ENCODE data around the gene TRIM59.
"Not testable (repeated sequence)": the region's sequence is repeated elsewhere in the genome, so short reads cannot be mapped to it uniquely, and the experiment has no call there.

Gene TRIM59

DNA sequence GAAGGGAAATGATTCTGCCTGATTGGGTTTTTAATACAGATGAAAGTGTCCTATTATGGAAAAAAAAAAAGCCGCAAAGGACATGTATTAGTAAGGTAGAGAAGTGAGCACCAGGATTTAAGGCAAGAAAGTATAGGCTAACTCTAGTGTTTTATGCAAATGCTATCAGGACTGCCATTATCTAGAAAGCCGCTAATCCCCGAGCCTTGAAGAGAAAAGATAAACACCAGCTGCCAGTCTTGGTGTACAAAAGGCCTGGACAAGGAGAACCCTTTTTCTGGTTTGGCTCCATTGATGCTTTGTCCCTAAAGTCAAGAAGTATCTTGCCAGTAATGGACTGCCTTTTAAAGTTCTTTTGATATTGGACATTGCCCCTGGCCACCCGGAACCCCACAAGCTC lies 8.6 kb upstream of the TRIM59 start:
- DNase-seq (ENCODE audit: low read depth in 2 of 2), result no peak

GRCh38 chr3:160455846-160456245 lies 6.3 kb upstream of the TRIM59 start:
- DNase-seq (ENCODE audit: low read depth in 2 of 2), result no peak

DNA sequence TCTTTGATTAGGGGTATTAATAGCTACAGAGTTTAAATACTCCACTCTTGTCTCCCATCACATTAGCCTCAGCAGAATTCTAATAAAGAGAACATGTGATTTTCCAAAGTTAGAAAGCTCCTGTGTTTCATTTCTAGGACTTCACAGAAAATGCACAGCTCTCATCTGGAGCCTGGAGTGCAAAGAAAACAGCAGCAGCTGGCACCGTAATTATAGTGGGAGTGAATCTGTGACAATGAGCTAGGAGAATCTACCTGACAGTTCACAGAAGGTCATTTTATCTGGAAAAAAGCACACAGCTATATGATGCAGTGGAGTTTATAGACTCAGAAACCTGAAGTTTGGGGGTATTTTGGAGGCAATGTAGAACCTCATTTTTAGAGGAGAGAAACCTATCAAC lies 5.4 kb upstream of the TRIM59 start:
- DNase-seq (ENCODE audit: low read depth in 2 of 2), result no peak

GRCh38 chr3:160452251-160452650 lies 2.7 kb upstream of the TRIM59 start:
- not testable (repeated sequence) for DNase-seq (ENCODE audit: low read depth in 2 of 2)

- no peak for DNase-seq (ENCODE audit: low read depth in 2 of 2)
Observed at GRCh38 chr3:160451602-160452001, 2.0 kb upstream of the TRIM59 start.

DNA sequence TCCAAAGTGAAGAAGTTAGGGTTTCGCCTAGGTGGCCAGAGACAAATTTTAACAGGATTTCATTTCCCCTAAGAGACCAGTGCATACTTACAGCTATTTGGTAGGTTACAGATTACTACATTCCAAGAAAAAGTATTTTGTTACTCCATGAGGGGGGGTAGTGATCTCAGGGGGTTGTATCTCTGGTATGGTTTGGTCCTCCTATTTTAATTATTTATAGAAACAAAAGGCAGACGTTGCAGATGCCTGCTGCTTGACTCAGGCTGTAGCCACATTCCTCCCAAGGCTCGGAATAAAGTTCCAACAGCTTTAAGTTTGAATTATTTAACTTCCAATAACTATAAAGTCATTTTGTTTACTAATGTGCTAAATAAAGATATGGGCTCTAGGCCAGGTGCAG lies 1.3 kb upstream of the TRIM59 start:
- DNase-seq (ENCODE audit: low read depth in 2 of 2), result no peak

DNA sequence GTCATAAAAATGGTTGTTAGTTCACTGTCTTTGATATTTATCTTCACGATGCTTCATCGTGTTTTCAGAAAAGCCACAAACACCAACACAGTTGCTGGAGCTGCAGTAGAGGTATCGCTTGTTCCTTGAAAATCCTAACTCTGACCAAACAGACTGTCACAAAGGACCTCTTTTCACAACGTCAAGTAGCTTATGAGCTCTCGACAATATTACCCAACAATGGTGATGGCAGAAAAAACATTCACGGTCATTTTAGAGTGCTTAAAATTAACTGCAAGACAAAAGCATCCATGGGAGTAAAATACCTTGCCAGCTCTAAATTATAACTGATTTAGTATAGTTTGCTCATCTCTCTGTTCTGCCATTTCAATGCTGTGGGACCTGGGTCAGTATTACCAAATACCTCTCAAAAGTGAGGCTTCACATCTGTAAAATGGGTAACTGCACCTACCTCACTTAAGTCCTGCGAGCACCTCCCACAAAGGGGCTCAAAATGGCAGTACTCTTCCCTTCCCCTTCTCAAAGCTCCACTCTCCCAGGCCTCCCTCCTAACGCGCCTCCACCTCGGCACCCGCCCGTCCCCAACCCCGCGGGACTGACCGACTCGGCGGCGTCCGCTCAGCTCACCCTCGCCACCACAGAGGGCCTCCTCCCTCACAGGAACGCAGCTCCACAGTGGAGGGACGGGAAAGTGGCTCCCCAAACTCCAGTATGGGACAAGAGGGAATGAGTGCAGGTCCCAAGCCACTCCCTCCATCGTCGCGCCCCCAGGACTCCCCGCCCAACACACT lies 546 bp downstream of the TRIM59 start:
- peak in 1 of 2 donors; percentile 31 for DNase-seq (ENCODE audit: low read depth in 2 of 2)

DNA sequence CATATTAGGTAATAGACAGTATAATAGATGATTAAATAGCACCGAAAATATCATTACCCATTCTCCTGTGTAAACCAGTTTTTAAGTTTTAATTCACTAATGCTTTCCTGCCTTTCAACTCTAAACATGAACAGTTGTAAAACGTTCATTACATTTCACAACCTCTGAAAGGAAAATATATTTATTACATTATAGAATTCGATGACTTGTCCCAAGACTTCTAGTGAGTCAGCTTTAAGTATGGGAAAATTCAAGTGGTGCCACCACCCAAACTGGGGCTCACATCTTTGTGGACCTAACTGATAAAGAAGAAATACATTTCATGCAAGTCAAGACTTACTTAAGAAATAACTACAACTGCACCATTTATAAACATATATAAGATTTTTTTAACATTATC lies 2.0 kb downstream of the TRIM59 start:
- DNase-seq (ENCODE audit: low read depth in 2 of 2), result no peak

DNA sequence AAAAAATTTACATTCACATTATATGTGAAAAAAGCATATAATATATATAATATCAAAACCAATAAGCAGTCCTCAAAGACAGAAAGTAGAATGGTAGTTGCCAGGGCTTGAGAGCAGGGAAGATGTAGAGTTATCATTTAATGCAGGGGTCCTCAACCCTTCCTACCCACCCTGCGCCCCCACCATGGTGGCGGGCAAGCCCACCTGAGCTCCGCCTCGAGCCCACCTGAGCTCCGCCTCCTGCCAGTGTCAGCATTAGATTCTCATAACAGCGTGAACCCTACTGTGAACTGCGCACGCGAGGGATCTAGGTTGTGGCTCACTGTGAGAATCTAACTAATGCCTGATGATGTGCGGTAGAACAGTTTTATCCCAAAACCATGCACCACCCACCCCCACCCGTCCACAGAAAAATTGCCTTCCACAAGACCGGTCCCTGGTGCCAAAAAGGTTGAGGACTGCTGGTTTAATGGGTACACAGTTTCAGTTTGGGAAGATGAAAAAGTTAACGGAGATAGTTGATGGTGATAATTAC lies 3.0 kb downstream of the TRIM59 start:
- no peak for DNase-seq (ENCODE audit: low read depth in 2 of 2)

DNA sequence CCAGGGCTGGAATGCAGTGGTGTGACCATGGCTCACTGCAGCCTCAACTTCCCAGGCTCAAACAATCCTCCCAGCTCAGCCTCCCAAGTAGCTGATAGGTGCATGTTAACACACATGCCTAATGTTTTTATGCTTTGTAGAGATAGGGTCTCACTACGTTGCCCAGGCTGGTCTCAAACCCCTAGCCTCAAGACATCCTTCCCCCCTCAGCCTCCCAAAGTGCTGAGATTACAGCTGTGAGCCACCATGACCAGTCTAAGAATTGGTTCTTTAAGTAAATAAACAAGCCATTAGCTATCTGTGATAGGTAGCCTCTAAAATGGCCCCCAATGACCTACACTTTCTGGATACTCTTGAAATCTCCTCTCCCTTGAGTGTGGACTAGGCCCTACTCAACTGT lies 3.7 kb downstream of the TRIM59 start:
- DNase-seq (ENCODE audit: low read depth in 2 of 2), result no peak

GRCh38 chr3:160444411-160444810 lies 5.2 kb downstream of the TRIM59 start:
- no peak for DNase-seq (ENCODE audit: low read depth in 2 of 2)

- DNase-seq (ENCODE audit: low read depth in 2 of 2), result no peak
Observed at GRCh38 chr3:160440687-160441086, 8.9 kb downstream of the TRIM59 start.

DNA sequence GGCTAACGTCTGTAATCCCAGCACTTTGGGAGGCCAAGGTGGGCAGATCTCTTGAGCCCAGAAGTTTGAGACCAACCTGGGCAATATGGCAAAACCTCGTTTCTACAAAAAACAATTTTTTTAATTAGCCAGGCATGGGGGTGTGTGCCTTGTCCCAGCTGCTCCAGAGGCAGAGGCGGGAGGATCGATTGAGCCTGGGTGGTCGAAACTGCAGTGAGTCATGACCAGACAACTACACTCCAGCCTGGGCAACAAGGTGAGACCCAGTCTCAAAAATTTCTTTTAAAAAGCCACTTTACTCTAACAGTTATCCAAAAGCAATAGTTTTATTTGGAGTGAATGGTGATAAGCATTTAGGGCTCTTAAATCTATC lies 12.5 kb downstream of the TRIM59 start:
- no peak for DNase-seq (ENCODE audit: low read depth in 2 of 2)

DNA sequence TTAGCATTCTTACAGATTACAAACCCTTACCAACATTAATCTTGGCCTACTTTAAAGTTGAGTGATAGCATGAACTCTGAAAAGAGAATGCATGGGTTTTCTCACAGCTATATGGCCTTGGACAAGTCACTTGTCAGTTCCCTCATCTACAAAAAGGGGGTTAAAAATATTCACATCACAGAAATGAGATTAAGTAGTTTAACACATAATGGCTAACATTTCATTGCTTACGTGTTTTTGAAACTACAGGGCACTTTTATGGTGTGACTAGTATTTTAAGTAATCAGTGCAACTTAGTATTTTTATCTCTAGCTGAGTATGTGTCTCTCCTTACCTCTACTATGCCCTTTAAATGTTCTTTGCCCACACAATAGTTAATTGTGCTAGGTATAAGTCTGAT lies 13.8 kb downstream of the TRIM59 start:
- no peak for DNase-seq (ENCODE audit: low read depth in 2 of 2)

DNA sequence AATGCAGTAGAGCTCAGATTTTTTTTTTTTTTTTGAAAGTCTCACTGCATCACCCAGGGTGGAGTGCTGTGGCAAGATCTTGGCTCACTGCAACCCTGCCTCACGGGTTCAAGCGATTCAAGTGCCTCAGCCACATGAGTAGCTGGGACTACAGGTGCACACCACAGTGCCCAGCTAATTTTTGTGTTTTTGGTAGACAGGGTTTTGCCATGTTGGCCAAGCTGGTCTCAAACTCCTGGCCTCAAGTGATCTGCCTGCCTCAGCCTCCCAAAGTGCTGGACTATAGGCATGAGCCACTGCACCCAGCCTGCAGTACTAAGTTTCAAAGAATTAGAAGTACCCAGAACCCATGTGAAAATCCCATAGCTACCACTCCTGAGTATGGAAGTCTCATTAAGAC lies 14.5 kb downstream of the TRIM59 start:
- DNase-seq (ENCODE audit: low read depth in 2 of 2), result no peak

GRCh38 chr3:160434071-160434470 lies 15.5 kb downstream of the TRIM59 start:
- DNase-seq (ENCODE audit: low read depth in 2 of 2), result no peak

DNA sequence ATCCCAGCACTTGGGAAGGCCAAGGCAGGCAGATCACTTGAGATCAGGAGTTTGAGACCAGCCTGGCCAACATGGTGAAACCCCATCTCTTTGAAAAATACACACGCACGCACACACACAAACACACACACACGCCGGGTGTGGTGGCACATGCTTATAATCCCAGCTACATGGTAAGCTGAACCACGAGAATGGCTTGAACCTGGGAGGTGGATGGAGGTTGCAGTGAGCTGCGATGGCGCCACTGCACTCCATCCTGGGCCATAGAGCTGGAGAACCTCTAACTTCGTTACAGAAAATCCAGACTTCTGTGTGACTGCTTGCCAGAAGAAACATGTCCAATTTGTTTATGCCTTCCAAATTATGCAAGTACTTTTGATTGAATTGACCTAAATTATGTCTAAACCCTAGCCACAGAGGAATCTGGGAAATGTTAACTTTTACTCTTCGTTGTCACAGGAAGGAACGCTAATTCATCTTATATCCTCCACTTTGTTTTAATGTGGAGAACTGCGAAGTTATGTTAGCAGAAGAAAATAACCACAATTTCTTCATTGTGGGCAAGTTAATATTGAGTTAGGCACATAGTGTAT lies 21.7 kb downstream of the TRIM59 start:
- no peak for DNase-seq (ENCODE audit: low read depth in 2 of 2)

GRCh38 chr3:160417311-160417710 lies 32.3 kb downstream of the TRIM59 start:
- DNase-seq (ENCODE audit: low read depth in 2 of 2), result no peak

DNA sequence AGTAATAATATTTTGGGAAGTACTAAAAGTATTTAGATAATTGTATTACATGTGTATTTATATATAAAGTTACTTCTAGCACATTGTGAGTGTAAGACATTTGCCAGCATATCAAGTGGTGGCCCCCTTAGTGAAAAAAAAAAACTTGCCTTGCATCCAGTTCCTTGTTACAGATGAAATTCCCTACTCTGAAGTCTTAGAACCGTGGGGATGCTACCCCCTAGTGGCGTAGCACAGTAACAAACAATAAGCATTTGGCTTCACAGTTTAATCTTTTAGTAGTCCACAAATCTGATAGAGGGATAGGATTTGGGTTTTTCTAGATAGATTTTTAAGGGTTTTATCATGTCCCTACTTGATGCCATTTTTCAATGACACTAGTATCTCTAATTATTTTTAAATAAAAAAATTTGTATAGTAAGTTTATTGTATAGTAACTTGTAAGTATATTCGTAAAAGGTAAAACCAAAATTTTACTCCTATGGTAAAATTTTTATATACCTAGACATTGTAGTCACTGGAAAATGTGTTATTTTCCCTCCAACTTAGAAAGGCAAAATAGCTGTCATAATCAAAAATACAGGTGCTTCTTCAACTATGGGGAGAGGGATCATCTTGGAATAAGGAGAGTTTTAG lies 35.9 kb downstream of the TRIM59 start:
- DNase-seq (ENCODE audit: low read depth in 2 of 2), result peak; percentile 28 to 45

GRCh38 chr3:160412477-160412876 lies 37.1 kb downstream of the TRIM59 start:
- DNase-seq (ENCODE audit: low read depth in 2 of 2), result no peak

DNA sequence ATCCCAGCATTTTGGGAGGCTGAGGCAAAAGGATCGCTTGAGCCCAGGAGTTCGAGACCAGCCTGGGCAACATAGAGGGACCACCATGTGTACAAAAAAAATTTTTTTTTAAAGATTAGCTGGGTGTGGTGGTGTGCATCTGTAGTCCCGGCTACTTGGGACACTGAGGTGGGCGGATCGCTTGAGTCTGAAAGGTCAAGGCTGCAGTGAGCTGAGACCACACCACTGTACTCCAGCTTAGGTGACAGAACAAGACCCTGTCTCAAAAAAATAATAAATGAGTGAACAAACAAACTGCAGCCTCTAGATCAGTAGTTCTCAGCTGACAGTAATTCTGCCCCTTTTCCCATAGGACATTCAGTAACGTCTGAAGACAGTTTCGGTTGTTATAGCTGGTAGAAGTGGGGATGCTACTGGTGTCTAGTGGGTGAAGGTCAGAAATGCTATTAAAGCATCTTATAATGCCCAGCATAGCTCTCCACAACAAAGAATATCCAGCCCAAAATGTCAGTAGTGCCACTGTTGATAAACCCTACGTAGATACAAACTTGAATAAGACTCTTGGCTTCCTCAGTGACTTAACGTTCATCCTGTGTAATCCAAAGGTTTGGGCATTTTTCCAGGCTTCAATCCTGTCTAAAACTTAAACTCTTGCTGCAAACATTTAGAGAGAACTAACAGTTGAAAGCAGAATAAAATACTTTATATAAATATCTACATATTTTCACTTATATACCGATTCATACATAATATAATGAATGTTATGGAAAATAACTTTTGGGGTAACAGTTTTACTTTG lies 39.6 kb downstream of the TRIM59 start:
- DNase-seq (ENCODE audit: low read depth in 2 of 2), result no peak

GRCh38 chr3:160403796-160404470 lies 45.7 kb downstream of the TRIM59 start:
- no peak for DNase-seq (ENCODE audit: low read depth in 2 of 2)
